Measurements from ENCODE around the gene SMIM21.

Gene SMIM21

DNA sequence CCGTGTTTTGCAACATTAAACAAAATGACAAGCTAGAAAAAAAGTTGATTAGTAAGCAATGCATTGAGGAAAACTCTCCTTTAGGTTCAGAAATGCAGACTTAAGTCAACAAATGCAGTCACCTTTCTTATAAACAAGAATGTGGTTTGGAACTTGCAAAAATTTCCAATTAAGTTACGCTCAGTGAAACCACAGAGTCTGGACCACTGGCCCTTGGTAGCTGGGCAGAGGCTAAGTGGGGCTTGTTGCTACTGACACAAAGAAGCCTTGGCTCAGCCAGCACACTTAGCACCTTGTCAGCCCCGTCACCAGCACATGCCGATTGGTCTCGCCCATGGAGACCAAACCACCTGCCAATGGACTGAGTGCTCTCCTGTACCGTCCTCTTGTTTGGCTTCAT, 53.0 kb downstream of the SMIM21 start:
- DNase-seq: no peak

DNA sequence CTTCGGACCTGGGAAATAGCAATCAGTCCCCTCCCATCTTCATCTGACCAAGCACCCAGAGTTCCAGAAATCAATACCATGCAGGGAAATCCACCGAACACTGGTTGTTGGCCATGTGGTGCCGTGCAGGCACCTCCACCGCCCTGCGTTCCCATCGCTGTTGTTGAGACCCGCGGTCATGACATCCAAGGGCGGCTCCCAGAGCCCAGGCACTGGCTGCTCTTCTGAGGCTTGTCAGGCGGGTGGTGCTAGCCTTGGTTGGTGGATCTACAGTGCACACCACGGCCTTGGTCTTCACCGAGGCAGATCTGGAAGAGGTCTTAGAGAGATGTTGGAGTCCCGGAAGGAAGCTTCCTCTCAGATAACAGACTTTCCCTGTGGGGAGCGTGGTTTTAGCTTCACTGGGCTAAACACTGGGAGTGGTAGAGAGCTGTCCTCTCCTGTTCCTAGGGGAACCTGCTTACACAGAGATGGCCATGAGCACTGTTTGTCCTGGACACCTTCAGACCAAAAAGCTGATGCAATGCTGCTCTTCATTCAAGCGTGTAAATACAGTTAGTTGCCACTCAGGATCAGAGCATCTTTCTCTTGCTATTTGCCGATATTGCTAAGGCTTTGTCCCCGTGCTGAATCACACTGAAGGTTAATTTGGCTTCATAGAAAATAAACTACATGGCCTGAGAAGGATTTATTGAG, 58.3 kb downstream of the SMIM21 start:
- no peak for DNase-seq

DNA sequence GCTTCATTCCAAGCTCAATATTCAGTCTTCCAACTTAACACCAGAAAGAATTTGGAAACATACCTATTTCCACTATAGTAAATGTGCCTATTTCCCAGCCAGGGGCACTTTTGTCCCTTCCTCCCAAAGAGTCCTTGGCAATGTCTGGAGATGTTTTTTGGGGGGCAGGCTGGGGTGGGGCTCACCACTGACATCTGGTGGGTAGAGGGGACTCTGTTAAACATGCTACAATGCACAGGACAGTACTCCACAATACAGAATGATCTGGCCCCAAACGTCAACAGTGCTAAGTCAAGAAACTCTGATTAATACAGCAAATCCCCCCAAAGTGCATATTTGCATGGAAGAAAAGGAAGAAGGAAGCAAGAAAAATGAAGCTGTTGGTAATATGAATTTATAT, 61.7 kb downstream of the SMIM21 start:
- DNase-seq: no peak

DNA sequence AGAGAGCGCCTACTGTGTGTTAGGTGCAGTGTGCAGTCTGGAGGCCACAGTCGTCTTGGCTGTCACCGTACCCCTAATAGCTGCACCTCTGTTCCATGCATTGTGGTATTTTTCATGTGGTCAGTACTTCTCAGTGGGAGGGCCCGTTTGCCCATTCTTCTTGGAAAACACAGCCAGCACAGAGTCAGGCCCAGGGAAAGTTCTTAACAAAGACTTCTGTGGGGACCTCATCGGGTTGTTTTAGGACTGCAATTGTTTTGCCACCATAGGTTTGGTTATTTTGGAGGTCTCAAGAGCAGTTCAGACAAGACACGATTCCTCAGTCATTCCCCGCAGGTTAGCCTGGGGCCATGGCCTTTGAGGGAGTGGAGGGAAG, 62.3 kb downstream of the SMIM21 start:
- no peak for DNase-seq

DNA sequence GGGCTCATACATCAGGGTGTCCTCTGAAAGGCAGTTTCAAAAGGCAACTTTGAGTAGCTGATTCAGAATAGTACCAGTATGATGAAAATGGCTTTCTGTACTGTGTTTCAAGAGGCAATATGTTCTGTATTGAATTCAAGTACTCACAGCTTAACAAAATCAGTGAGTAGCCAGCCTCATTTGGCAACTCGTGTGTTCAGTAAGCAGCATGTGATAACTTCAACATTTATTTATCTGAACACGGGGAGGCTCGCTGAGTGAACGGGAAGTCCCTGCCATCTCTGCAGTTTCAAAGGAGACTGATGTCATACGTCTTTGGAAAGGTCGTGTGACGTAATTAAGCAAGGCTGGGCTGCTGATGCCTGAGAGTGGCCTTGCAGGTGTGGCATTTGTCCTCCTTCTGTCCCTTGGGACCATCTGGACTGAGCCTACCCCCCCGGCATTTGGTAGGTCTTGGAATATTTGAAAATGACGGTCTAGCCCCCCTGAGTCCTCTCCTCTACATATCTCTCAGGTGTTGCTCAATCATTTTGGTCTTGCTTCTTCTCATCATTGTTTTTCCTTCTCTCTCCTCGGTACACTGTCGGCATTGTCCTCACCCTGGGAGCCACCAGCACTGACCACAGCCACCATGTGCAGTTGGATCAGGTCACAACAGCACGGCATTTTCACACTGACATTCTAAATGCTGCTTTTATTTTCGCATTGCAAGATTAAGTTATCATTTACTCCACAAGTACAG, 62.8 kb downstream of the SMIM21 start:
- no peak for DNase-seq

DNA sequence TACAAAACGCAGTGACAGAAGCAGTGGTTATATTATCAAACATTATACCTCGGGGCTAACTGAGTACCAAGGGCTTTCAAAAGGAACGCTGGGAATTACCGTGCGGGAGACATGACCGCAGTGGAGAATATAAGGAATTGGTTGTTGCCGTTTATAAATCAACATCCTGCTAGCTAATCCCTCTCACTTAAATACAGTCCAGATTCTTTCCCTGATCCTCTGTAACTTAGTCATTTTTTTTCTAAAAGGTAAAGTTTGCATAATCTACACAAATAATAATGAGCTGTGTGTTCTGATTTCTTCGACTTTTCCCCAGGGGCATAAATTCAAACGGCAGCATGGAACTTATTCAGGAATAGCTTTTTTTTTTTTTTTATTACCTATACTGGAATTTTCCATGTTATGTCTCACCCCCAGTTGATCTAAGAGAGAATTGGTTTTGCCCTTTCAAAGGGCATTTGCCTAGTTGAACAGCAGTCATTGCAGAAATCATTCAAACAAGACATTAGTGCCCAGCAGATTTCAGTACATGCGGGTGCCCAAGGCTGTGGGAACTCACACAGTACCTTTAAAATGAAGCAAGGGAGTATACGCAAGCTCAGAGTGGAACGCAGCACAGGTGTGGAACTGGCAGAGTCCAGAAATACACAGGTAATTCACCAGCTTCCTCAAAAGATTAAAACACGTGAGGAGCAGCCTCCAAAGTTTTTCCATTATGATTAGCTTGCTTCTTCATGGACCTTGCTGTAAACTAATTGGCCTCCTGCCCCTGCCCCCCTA, 63.9 kb downstream of the SMIM21 start:
- DNase-seq: no peak

DNA sequence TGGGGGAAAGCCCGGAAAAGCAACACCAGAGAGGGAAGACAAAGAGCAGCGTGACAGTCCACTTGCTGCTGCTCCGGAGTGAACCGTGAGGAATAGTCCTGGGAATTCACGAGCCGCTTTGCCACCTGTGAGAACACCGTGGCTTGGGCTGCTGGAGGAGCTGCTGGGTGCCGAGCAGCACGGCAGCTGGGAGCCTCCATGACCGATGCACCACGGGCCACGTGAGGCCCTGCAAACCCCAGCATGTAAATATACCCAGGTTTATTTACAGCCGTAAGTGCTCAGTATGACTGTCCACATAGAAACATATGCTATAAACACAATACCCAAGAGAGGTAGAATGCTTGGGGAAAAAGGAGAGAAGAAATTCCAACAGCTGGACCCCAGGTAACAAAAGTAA, 65.1 kb downstream of the SMIM21 start:
- DNase-seq: no peak

DNA sequence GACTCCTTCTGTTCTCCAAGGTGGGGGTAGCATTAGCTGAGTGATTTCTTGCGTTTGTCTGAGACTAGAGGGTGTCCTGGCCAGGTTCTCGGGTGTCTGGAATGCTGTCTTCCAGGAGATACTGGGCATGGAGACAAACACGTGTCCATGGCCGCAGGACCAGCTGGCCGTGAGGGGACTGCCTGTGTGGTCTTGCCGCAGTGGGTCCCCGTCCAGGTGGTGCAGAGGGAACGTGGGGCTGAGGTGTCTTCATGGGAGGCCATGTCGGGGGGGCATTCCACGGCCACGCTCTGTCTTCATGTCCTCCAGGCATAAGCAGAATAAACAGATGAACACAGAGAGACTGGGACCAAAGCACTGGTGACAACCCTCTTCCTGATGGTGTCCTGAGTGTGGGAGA, 66.6 kb downstream of the SMIM21 start:
- DNase-seq: no peak

DNA sequence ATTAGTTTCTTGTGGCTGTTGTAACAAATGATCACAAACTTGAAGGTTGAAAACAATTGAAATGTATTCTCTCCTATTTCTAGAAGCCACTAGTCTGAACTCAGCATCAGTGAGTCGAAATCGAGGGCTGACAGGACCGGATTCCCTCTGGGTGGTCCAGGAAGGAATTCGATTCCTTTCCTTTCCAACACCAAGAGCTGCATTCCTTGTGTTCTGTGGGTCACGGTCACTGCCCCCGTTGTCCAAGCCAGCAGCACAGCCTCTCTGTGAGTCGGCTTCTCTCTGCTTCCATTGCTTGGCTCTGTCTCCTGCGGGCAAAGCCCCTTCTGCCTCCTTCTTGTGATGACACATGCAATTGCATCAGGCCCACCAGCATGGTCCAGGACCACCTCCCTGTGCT, 67.3 kb downstream of the SMIM21 start:
- DNase-seq: no peak
